ENCODE results near the gene XRN2. TPM values are rescaled to one million over a fixed set of nuclear protein-coding genes. Genes with fewer than 3 reads are reported as not detected.

XRN2 gene
- total and polyA plus RNA-seq, 2 donors from 2014 or later, result 22.6 to 60.9 TPM

DNA sequence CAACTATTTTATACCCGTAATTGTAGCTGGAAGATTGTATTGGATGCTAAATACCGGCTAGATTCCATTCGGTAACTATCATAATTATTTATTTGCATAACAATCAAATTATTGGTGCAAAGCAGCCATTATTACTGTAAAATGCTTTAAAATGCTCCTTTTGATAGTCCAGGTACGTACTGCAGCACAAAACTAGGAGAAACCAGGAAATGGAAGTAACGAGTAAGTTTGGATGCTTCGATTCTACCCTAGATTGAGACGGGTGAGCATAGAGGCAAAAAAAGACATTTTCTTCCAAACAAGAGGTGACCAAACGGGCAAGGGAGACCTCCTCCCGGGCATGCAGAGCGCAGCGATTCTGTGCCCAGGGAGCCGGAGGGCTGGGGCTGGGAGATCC, 469 bp upstream of the XRN2 start:
- Histone ChIP-seq H3K9me3 (ENCODE audit: control insufficient read depth in 2 of 3, insufficient read depth in 1 of 3, low read length in 3 of 3) (no peaks in the 10 kb centered on the region), H3K36me3 (ENCODE audit: control insufficient read depth in 2 of 3, insufficient read depth in 3 of 3, low read length in 3 of 3) (no peaks in the 10 kb centered on the region), H3K27me3 (ENCODE audit: control insufficient read depth, insufficient read depth, low read length) (no peaks in the 10 kb centered on the region), H3K4me3 (ENCODE audit: low read length in 3 of 3) (peak overlapping the region; percentile 67 to 97 (median 93)), H3K27ac (ENCODE audit: low read depth in 2 of 2, low read length in 2 of 2) (peak overlapping the region; percentile 93 to 96), H3K9ac (ENCODE audit: low read length in 3 of 3) (peak overlapping the region; percentile 83 to 96 (median 93)), H3K4me1 (ENCODE audit: control insufficient read depth in 2 of 3, insufficient read depth in 2 of 3, low read depth in 1 of 3, low read length in 3 of 3) (peaks cover 0 to 15% (median 2%) of the 10 kb centered on the region in 3 donors)
- intact Hi-C loops (cut with DNase I), result no loop called here
- FAIRE-seq (no peak), DNase-seq (no peak)
- TF ChIP-seq, protein P1, sequence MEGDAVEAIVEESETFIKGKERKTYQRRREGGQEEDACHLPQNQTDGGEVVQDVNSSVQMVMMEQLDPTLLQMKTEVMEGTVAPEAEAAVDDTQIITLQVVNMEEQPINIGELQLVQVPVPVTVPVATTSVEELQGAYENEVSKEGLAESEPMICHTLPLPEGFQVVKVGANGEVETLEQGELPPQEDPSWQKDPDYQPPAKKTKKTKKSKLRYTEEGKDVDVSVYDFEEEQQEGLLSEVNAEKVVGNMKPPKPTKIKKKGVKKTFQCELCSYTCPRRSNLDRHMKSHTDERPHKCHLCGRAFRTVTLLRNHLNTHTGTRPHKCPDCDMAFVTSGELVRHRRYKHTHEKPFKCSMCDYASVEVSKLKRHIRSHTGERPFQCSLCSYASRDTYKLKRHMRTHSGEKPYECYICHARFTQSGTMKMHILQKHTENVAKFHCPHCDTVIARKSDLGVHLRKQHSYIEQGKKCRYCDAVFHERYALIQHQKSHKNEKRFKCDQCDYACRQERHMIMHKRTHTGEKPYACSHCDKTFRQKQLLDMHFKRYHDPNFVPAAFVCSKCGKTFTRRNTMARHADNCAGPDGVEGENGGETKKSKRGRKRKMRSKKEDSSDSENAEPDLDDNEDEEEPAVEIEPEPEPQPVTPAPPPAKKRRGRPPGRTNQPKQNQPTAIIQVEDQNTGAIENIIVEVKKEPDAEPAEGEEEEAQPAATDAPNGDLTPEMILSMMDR (IDR thresholded peaks at IDR 0.05; ENCODE audit: borderline replicate concordance, extremely low read depth, insufficient read depth), result no peak

DNA sequence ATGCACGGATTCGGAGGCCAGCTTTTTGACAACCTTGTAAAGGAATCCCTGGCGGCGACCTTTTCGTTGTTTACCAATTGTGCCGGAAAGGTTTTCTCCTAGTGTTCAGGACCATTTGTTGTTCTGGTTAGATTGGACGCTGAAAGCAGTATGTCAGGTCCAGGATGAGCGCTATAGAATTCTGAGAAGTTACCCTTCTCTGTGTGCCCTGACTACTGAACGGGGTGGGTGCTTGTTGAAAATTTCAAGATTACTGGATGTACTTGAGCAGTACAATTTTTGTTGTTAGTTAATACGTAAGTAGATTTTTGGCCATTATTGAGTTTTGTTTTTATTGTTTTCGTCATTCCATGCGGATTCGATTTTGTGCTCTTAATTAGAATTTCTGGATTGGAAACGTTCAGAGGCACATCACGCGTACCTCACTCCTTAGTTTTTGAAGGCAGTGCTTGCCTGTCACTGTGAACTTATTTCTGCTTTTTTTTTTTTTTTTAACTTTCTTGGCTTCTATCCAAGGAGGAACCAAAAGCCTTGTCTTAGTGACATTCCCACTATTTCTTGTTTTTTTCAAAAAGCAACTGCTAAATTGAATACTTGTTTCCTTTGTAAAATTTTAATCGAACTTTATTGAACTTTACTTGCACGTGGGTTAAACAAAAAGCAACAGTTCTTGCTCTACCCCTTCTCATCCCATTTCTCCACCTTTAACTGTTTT, 898 bp downstream of the XRN2 start:
- Histone ChIP-seq H3K27ac (ENCODE audit: low read depth in 2 of 2, low read length in 2 of 2) (peak overlapping the region; percentile 93 to 96), H3K4me3 (ENCODE audit: low read length in 3 of 3) (peak overlapping the region; percentile 67 to 97 (median 93)), H3K9me3 (ENCODE audit: control insufficient read depth in 2 of 3, insufficient read depth in 1 of 3, low read length in 3 of 3) (no peaks in the 10 kb centered on the region), H3K27me3 (ENCODE audit: control insufficient read depth, insufficient read depth, low read length) (no peaks in the 10 kb centered on the region), H3K4me1 (ENCODE audit: control insufficient read depth in 2 of 3, insufficient read depth in 2 of 3, low read depth in 1 of 3, low read length in 3 of 3) (peaks cover 0 to 15% (median 2%) of the 10 kb centered on the region in 3 donors), H3K36me3 (ENCODE audit: control insufficient read depth in 2 of 3, insufficient read depth in 3 of 3, low read length in 3 of 3) (no peaks in the 10 kb centered on the region), H3K9ac (ENCODE audit: low read length in 3 of 3) (peak overlapping the region; percentile 44 to 96 (median 91))
- TF ChIP-seq, protein P1 (IDR thresholded peaks at IDR 0.05; ENCODE audit: borderline replicate concordance, extremely low read depth, insufficient read depth), result no peak
- DNase-seq (peak in 1 of 5 donors; percentile 44), FAIRE-seq (no peak)
- intact Hi-C loops (cut with DNase I), result no loop called here

DNA sequence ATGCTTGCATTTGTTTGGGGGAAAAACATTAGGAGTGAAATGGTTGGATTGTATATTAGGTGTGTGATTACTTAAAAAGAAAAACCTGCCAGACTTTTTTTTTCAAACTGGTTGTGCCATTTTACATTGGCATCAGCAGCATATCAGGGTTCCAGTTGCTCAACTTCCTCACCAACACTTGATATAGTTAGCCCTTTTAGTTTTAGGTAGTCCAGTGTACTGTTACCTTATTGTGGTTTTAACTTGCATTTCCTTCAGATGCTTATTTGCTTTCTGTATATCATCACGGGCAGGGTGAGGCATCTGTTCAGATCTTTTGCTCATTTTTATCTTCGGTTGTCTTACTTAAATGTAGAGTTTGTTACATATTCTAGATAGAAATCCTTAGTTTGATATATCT, 5.2 kb downstream of the XRN2 start:
- Histone ChIP-seq H3K36me3 (ENCODE audit: control insufficient read depth in 2 of 3, insufficient read depth in 3 of 3, low read length in 3 of 3) (no peaks in the 10 kb centered on the region), H3K27ac (ENCODE audit: low read depth in 2 of 2, low read length in 2 of 2) (no peak overlapping the region), H3K4me1 (ENCODE audit: control insufficient read depth in 2 of 3, insufficient read depth in 2 of 3, low read depth in 1 of 3, low read length in 3 of 3) (peaks cover 0 to 10% (median 0%) of the 10 kb centered on the region in 3 donors), H3K27me3 (ENCODE audit: control insufficient read depth, insufficient read depth, low read length) (no peaks in the 10 kb centered on the region), H3K4me3 (ENCODE audit: low read length in 3 of 3) (no peak overlapping the region), H3K9me3 (ENCODE audit: control insufficient read depth in 2 of 3, insufficient read depth in 1 of 3, low read length in 3 of 3) (no peaks in the 10 kb centered on the region), H3K9ac (ENCODE audit: low read length in 3 of 3) (no peak overlapping the region)
- DNase-seq (no peak), FAIRE-seq (no peak)
- intact Hi-C loops (cut with DNase I), result no loop called here
- TF ChIP-seq, protein P1 (IDR thresholded peaks at IDR 0.05; ENCODE audit: borderline replicate concordance, extremely low read depth, insufficient read depth), result no peak
